COLO829 (cell line): ENCODE results near the gene PHF12.
A peak's percentile ranks its signal among the peaks of the same experiment; 100 is the strongest.
"Not testable (repeated sequence)": the region's sequence is repeated elsewhere in the genome, so short reads cannot be mapped to it uniquely, and the experiment has no call there.

ENCODE experiments used
- DNase-seq: peaks from one replicate; pipeline ENCODE4 v3.0.0; 2012; ENCODE audit warnings: low spot score

Gene PHF12

DNA sequence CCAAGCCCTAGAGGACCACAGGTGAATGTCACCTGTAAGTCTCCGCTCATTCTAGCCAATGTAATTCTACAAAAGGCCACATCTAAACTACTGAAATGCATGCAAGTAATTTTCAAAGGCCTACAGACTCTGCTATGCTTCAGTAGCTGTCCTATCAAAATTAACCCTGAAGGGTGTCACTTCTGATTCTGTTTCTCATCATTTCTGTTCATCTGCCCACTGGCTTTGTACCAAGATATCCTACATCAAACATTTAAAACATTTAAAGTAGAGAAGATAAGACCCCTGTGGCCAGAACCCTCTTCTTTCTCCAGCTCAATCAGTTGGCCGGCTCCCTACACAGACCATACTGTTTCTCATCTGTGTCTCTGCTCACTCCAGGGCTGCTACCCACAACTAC, 21.5 kb downstream of the PHF12 start:
- no peak for DNase-seq

DNA sequence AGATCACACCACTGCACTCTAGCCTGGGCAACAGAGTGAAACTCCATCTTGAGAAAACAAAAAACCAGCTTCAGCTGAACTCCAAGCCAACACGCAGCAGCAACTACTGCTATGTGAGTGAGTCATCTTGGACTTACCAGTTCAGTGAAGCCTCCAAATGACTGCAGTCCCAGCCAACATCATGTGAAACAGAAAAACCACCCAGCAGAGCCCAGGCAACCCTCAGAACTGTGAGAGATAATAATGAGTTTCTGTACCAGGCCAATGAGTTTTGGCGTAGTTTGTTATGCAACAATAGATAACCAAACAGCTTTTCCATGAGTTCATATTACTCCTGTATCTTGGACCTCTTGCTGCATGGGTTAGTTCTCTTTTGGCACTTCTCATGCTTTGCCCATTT, 23.3 kb downstream of the PHF12 start:
- DNase-seq = no peak

DNA sequence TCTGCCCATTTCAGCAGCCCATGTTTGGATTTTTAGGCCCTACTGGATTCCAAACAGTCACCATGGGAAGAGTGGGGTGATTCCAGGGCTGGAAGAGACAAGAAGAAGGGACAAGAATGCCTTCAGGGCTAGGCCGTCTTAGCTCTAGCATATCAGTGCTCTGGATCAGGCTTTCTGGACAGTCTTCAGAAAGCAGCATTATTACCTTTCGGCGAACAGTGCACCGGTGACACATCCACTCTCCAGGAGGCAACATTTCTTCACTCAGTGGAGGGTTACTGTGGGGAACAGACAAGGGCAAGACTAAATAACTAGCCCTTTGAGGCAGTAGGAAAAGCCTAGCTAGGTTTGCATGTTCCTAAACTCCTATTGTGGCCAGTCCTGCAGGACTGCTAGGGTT, 24.5 kb downstream of the PHF12 start:
- no peak for DNase-seq

DNA sequence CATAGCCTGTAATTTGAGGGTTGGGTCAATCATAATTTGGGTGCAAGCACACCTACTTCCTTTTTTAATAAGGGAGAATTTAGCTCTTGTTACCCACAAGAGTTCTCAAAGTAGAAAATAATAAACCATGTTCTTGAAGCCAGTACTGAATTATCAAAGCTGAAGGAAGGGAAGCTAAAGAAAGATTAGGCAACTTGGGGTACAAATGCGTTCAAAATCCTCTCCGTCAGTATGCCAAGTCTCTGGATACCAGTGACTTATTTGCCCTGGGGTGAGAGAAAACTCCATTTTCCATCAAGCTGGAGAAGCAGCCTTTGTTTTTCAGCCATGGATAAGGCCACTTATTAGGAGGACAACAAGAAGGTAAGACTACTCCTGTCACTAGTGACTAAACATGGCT, 25.0 kb downstream of the PHF12 start:
- no peak for DNase-seq

DNA sequence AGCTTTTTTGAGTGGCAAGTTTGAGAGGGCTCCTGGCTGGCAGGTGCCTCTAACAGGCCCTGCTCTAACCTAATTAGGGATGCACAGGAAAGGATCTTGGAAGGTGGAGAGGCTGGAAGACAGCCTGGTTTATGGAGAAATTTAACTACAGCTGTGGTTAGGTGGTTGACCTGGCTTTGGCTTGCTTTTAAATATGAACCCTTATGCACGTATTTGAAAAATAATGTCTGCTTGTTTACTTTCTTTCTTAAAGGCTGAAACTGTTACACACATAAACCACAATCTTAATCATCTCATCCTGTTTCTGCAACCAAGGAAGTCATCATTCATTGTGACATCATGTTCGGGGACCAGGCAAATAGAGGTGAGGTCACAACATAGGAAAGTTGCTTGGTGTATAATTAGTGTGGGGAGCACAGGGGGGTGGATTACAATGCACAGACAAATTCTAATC, 25.4 kb downstream of the PHF12 start:
- no peak for DNase-seq

DNA sequence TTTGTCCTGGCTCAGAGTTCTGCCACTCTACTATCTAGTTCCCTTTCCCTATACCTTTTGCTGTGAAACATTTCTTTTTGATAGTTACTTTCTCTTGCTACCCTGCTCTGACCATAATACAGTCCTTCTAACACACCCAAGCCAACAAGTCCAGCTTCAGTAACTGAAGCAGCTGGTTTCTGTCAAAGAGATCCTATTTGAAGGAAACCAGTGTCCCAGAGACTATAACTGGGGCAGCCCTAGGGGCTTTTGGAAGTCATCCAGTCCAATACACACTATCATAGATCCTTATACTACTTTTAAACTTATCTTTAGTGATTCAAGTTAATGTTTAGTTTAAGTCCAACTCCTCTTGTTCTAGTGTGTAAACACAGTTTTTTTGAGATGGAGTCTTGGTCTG, 31.1 kb downstream of the PHF12 start:
- no peak for DNase-seq

DNA sequence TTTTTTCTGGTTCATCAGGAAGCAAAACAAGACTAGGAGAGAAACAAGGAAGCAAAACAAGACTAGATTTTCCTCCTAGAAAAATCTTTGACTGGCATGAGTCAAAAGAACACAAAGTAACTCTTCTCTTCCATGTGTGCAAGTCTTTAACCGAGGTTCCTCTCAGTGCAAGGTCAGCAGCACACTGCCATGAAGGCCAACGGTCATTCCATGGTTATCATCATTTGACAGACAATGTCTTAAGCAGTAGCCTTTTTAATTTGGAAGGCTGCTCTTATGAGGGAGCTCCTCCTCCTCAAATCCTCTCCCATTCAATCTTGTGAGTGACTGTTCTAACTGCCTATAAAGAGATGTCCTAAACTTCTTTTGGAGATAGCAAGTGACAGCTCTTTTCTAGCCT, 33.0 kb downstream of the PHF12 start:
- no peak for DNase-seq

DNA sequence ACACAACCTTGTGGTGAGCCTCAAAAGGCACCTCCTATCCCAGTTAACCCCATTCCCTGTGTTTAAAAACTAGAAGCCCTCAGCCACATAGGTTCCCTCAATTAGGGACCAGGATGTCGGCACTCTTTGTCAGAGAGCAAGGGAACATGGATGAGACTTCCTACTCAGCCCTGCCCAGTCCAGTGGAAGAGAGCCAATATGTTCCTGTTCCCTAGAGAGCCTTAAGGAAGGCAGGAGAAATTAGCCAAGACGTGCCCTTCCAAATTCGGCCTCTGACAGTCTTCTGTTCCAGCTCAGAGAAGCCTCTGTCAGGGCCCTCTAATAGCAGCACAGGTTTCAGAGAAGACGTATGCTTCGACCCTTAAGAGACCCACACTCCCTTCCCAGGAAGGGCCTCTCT, 33.9 kb downstream of the PHF12 start:
- no peak for DNase-seq

DNA sequence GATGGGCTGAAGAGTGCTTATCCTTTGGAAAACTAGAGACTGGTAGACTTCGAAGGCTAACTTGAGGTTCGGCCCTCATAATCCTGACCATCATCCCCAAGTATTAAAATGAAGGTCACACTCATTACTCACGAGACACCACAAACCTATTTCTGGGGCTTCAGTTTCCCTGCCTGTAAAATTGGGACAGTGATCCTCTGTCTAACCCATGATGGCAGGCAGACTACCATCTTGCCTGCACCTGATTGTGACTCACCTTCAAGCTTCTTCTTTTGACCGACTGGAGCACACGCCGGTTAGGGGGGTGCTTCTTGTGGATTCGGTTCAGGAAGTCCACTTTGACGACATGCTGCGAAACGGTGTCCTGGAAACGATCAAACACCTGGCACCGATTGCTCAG, 34.3 kb downstream of the PHF12 start:
- DNase-seq = no peak

DNA sequence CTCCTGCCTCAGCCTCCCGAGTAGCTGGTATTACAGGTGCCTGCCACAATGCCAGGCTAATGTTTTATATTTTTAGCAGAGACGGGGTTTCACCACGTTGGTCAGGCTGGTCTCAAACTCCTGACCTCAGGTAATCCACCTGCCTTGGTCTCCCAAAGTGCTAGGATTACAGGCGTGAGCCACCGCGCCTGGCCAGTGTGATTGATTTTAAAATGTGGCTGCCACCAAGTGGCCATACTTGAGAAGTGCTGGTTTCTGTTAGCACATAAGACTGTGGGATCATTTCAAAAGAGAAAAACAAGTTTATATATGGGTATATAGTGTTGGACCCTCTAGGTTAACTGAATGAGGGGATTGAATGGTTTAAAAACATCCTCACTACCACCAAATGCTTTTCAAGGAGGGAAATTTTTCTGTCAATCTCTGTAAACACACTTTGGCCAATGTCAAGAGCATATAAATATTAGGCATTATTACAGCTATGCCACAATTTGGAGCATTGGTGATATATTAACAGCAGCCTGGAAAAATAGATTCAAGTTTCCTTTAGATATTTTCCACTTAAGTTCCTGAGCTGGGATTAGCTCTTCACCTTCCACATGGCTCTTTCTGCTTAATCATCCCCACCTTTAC, 34.9 kb downstream of the PHF12 start:
- DNase-seq = no peak

DNA sequence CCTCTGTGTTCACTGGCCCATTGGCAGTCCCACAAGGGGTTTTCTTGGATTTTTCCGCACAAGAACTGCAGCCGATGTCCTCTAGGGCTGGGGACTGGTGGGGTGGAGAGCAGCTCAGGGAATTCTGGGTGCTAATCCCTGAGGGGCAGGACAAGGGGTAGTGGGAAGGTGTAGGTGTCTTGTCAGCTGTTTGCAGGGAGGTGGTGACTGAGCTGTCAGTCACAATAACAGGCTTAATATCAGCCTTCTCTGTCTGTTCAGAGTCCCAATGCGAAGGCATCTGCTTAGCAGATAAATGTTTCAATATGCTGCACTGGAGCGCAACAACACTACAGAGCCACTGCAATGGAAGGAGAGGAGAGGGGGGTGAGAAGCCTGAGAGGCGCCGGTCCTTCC, 38.4 kb downstream of the PHF12 start:
- DNase-seq = no peak

DNA sequence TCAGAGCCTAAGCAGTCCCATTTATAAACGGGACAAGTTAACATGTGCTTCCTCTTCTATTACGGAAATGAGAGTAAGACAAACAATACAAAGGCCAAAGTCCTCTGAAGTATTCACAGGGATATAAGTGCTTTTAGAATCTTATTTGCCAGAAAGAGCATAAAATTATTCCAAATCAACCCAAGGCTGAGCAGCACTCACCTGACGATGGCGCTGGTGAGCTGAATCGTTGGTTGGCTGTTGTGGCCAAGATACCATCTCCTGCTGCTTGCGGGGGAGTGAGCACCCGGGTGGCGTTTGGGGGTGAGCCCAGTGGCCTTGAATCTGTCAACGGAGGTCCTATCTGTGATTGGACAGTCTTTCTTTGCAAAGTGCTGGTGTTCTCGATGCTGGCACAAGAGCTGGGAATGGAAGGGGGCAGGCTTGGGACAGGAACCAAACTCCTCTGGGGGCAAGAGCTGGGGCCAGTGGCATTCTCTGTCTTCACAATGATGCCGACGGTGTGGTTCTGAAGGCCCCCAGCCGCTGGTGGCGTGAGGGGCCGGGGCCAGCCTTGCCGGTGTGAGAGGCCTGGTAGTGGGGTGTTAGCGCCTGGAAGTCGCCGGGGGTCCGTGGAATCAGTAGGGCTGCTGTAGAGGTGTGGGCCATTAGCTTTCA, 38.9 kb downstream of the PHF12 start:
- DNase-seq = no peak

DNA sequence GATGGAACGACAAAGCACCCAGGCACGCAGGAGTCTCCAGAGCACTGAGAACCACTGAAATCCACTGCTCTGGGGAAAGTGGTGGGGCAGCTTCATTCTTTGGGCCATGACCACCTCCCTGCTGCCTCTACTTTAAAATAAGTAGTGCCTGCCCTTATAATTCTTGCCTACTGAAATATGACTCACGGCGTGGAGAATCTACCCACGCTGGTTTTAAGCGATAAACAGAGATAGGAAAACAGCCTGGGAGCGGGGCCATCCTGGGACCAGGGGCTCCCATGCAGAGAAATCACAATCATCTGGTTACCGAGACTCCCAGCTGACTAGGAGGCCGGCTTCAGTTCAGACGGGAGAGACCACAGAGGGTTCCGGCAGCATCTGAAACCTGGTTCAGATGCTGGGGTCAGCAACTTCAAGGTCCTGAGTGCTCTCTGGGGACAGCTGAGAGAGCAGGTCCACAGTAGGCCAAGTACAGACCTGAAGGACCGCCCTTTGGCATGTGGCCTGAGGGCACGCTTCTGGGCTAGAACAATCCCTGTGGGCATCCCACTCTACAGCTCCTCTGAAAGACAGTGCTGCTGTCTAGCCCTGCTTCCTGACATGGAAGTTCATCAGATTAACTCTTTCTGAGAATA, 39.8 kb downstream of the PHF12 start:
- DNase-seq = no peak

DNA sequence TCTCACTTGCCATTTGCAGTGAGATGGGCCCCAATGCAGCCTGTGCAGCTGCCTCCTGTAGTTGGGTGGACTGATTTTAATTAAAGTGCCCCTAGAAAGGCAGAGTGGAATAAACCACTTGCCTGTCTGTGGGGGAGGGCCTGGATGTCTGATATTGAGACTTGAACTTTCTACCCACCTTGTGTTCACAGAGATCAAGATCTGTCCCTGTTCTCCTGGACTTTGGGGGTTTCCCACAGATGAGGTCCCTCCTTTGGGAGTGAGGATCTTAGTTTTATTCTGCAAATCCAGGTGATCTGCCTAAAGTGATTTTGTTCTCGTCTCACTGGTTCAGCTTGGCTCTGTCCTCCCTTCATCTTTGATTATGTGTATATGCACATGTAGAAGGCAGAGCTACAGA, 40.8 kb downstream of the PHF12 start:
- DNase-seq = no peak

DNA sequence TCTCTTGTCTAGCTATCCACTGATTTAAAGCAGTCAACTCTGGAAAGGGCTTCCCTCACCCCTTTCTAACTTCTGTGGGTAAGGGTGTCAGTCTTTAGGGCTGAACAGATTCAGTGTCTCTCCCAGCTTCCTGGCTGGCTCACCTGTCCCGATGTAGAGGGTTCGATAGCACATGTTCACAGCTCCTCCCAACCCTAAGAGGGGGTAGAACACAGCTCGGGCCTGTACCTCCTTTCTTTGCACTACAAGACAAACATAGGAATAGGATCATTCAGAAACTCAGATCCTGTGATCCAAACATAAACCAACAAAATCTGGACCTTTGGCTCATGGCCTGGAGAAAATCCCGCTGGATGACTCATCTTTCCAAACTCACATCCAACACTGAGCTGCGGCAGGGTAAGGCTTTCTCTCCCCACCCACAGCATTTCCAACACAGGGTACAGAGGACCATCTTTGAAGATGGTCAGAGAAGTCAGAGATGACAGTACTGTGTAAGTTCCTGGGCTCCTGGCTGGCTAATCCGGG, 42.6 kb downstream of the PHF12 start:
- DNase-seq = peak; percentile 68

DNA sequence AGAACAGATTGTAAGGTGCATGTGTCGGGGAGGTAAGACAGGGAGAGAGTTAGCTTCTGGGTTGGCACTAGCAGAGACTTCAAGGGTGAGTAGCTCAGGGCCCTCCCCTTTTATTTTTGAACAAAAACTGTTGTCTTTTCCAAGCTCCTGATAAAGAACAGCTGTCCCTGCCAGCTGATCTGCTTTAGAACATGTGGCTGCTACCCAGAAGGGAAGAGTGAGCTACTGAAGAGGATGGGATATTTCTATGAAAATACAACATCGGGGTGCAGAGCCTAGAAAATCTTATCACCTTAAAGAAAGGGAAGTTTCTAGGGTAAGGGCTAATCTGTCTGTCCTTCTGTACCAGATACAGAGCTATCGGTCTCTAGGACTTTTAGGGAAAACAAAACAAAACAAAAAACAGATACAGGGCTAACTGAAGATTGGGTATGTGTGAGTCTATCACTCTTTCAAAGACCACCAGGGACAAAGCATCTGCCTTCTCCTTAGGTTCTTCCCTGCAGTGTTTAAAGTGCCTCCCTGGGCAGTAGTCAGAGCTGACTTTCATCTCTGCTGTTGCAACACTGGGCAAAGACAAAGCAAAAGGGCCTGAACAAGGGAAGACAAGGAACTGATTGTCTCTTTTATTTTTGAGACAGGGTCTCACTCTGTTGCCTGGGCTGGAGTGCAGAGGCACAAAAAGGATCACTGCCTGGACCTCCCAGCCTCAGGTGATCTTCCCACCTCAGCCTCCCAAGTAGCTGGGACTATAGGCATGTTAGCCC, 43.4 kb downstream of the PHF12 start:
- DNase-seq = no peak

DNA sequence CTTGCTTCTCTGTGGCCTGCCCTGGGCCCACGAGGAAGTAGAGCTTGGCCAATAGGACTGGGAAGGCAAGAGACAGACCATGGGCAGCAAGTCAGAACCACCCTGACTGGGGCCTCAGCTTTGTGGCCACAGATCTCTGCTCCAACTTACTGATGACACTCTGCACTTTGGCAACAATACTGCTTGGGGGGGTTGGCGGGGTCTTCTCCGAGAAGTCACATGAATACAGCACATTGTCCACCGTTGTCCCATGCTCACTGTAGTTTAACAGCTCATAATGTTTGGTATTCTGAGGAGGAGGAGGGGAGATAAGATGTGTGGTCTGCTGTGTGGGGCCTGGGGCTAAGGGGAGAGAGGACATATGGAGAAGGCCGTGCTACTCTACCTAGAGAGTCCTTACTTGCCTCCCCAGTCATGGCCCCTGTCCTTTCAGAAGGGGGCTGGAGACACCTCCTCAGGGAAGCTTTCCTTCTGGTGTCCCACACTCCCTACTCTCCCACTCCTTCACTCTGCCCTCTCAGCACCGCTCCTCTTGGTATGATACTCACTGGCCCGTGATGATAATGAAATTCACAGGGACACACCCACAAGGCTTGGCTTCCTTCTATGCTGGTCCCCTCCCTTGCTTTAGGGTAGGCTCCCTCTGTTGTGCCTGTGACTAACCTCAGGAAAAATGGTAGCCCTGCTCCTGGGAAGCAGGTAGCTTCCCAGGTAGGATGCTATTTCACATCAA, 44.4 kb downstream of the PHF12 start:
- no peak for DNase-seq

DNA sequence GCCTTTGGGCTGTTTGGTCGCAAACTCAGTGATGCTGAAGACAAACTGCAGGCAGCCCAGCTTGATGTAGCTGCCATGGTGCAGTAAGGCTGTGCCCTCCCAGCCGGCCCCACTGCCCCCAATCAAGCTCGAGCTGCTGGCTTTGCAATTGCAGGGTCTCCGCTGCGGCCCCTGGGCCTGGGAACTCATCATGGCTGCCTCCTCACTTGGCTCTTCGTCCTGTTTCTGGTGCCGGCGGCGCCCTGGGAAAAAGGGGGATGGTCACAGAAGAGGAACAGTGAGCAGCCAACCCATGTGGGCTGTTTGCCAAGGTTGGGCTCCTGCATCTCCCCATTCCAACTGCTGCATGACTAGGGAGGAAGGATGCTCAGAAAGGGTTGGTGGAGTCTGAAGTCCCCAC, 45.0 kb downstream of the PHF12 start:
- DNase-seq = no peak

DNA sequence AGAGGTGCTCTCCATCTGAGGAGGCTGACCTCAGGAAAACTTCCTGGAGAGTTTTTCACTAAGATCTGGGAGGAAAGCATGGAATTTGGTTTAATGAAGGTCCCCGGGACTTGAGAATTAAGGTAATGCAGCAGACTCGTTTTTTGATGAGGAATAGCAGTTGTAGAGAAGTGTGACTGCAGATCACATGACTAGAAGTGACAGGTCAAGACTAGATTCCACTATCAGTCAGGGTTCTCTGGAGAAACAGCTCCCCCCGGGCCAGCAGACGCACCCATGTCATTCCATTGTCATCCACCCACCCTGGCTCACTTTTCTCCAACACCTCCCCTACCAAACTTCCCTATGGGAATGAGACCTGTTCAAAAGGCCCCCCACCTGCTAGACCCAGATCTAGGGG, 46.5 kb downstream of the PHF12 start:
- no peak for DNase-seq

DNA sequence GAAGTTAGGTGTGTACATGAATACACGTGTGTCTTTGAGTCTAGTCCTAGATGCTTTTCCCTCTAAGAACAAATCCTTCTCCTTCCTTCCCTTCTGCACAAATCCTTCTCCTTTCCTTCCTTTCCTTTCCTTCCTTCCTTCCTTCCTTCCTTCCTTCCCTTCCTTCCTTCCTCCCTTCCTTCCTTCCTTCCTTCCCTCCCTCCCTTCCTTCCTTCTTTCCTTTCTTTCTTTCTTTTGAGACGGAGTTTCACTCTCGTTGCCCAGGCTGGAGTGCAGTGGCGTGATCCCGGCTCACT, 47.8 kb downstream of the PHF12 start:
- DNase-seq = not testable (repeated sequence)

DNA sequence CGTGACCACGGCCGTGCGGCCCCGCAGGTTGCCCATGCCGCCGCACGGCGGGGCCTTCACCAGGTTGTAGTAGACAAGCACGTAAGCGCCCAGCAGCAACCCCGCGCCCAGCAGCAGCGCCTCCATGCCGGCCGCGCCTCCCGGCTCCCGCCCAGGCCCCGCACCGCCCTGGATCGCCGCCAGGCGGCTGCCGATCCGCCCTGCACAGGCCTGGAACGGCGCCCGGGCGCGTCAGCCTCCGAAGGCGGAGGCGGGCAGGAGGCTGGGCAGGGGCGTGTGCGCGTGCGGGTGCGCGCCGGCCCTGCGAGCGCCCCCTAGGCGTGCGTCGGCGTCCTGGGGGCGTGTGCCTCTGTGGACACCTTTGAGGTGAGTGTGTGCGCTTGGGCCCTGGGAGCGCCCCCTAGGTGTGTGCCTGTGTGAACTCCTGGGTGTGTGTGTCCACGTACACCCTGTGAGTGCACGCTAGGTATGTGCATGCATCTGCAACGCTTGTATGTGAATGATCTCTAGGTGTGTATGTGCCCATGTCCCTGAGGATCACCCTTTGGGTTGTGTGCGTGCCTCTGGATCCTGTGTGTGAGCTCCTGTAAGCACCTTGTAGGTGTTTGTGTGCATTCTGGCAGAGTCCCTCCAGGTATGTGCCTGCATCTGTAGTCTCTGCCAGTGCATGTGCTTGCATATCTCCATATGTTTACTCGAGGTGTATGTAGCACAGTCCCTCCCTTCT, 48.3 kb downstream of the PHF12 start, which contains the start of gene DHRS13:
DHRS13 (minus strand) TSS at position 261 of the 727 bp plus-strand sequence; CDS start at position 126, 135 bp downstream.
- peak; percentile 72 for DNase-seq
